ENCODE measurements around the gene CNIH2. TPM values are rescaled to one million over a fixed set of nuclear protein-coding genes. Genes with fewer than 3 reads are reported as not detected.

The CNIH2 gene
- total and polyA plus RNA-seq, 4 donors: 1.1 to 3.4 (median 1.5) TPM

DNA sequence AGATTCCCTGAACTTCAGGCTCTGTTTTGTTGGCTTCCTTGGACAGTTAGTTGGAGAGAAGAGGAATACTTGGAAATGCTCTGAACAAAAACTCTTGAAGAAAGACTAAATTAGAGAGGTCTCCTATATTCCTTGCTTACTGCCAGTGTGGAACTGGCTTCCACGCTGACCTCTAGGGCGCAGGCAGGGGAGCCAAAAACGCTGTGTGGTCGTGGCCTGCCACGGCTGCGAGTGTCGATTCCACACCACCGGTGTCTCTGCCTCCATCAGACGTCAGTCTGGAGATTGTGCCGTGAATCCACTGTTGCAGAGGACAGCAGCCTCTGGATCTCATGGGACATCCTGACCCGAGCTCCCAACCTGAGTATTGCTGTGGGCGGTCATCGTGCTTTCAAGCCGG, 47.0 kb upstream of the CNIH2 start:
- Histone ChIP-seq H3K9me3 (ENCODE audit: control insufficient read depth in 4 of 4, insufficient read depth in 3 of 4, low read length in 3 of 4) (no peaks in the 10 kb centered on the region), H3K36me3 (ENCODE audit: control insufficient read depth in 4 of 4, insufficient read depth in 4 of 4, low read length in 4 of 4) (peaks cover 12 to 59% (median 25%) of the 10 kb centered on the region in 4 donors), H3K27me3 (ENCODE audit: control insufficient read depth in 3 of 3, insufficient read depth in 3 of 3, low read length in 2 of 3) (no peaks in the 10 kb centered on the region), H3K27ac (ENCODE audit: low read depth in 1 of 2, low read length in 1 of 2) (no peak overlapping the region), H3K4me1 (ENCODE audit: control insufficient read depth in 5 of 5, insufficient read depth in 5 of 5, low read length in 5 of 5) (no peaks in the 10 kb centered on the region), H3K9ac (ENCODE audit: insufficient read depth in 1 of 2, low read length in 2 of 2) (no peak overlapping the region), H3K4me3 (no peak overlapping the region)
- 94 to 96% methylated on average over 14 of the region's 14 CpGs for WGBS, 2 donors
- TF ChIP-seq, protein P1, sequence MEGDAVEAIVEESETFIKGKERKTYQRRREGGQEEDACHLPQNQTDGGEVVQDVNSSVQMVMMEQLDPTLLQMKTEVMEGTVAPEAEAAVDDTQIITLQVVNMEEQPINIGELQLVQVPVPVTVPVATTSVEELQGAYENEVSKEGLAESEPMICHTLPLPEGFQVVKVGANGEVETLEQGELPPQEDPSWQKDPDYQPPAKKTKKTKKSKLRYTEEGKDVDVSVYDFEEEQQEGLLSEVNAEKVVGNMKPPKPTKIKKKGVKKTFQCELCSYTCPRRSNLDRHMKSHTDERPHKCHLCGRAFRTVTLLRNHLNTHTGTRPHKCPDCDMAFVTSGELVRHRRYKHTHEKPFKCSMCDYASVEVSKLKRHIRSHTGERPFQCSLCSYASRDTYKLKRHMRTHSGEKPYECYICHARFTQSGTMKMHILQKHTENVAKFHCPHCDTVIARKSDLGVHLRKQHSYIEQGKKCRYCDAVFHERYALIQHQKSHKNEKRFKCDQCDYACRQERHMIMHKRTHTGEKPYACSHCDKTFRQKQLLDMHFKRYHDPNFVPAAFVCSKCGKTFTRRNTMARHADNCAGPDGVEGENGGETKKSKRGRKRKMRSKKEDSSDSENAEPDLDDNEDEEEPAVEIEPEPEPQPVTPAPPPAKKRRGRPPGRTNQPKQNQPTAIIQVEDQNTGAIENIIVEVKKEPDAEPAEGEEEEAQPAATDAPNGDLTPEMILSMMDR (IDR thresholded peaks at IDR 0.05; ENCODE audit: control extremely low read depth, extremely low read depth): no peak
- DNase-seq: no peak
- no peak for ATAC-seq (ENCODE audit: insufficient read depth, low FRiP score)

DNA sequence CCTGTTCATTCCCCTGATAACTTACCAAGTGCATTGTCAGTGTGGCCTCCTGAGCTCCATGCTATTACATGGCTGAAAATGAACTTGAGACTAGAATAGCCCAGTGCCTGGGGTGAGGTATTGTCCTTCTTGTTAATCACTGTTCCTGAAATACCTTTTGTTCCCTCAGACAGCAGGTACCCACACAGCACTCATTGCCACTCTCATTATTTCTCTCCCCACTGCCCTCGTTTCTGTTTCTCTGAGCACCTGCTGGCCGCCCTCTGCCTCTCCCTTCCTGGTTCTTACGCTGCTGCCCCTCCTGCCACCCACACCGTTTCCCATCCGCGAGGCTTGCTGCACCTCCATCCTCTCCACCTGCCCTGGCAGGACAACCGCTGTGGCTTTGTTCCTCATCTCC, 46.4 kb upstream of the CNIH2 start:
- TF ChIP-seq, protein P1 (IDR thresholded peaks at IDR 0.05; ENCODE audit: control extremely low read depth, extremely low read depth): no peak
- Histone ChIP-seq H3K9me3 (ENCODE audit: control insufficient read depth in 4 of 4, insufficient read depth in 3 of 4, low read length in 3 of 4) (no peaks in the 10 kb centered on the region), H3K9ac (ENCODE audit: insufficient read depth in 1 of 2, low read length in 2 of 2) (no peak overlapping the region), H3K27ac (ENCODE audit: low read depth in 1 of 2, low read length in 1 of 2) (no peak overlapping the region), H3K36me3 (ENCODE audit: control insufficient read depth in 4 of 4, insufficient read depth in 4 of 4, low read length in 4 of 4) (peaks cover 12 to 62% (median 24%) of the 10 kb centered on the region in 4 donors), H3K4me3 (no peak overlapping the region), H3K4me1 (ENCODE audit: control insufficient read depth in 5 of 5, insufficient read depth in 5 of 5, low read length in 5 of 5) (no peaks in the 10 kb centered on the region), H3K27me3 (ENCODE audit: control insufficient read depth in 3 of 3, insufficient read depth in 3 of 3, low read length in 2 of 3) (no peaks in the 10 kb centered on the region)
- DNase-seq (no peak), ATAC-seq (ENCODE audit: insufficient read depth, low FRiP score) (no peak)
- 92 to 95% methylated on average over 7 of the region's 7 CpGs for WGBS, 2 donors

DNA sequence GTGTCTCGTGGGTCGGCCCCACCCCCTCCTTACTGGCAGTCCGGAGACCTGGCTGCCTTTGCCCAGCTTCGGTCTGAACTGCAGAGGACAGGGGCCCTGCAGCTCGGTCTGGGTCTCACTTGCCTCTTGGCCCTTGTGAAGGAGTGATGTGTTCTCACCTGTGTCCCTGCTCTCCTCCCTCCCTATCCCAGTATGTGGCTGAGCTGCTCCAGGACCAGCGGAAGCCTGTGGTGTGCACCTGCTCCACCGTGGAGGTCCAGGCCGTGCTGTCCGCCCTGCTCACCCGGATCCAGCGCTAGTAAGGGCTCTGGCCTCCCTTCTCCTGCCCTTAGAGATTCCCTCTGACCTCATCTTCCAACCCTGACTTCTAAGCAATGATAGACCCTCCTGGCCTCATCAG, 45.2 kb upstream of the CNIH2 start:
- Histone ChIP-seq H3K4me1 (ENCODE audit: control insufficient read depth in 5 of 5, insufficient read depth in 5 of 5, low read length in 5 of 5) (no peaks in the 10 kb centered on the region), H3K9me3 (ENCODE audit: control insufficient read depth in 4 of 4, insufficient read depth in 3 of 4, low read length in 3 of 4) (no peaks in the 10 kb centered on the region), H3K9ac (ENCODE audit: insufficient read depth in 1 of 2, low read length in 2 of 2) (no peak overlapping the region), H3K36me3 (ENCODE audit: control insufficient read depth in 4 of 4, insufficient read depth in 4 of 4, low read length in 4 of 4) (peaks cover 12 to 65% (median 22%) of the 10 kb centered on the region in 4 donors), H3K27ac (ENCODE audit: low read depth in 1 of 2, low read length in 1 of 2) (no peak overlapping the region), H3K27me3 (ENCODE audit: control insufficient read depth in 3 of 3, insufficient read depth in 3 of 3, low read length in 2 of 3) (no peaks in the 10 kb centered on the region), H3K4me3 (no peak overlapping the region)
- TF ChIP-seq, protein P1 (IDR thresholded peaks at IDR 0.05; ENCODE audit: control extremely low read depth, extremely low read depth): no peak
- WGBS, 2 donors: 92 to 97% methylated on average over 11 of the region's 11 CpGs
- DNase-seq: no peak
- no peak for ATAC-seq (ENCODE audit: insufficient read depth, low FRiP score)

DNA sequence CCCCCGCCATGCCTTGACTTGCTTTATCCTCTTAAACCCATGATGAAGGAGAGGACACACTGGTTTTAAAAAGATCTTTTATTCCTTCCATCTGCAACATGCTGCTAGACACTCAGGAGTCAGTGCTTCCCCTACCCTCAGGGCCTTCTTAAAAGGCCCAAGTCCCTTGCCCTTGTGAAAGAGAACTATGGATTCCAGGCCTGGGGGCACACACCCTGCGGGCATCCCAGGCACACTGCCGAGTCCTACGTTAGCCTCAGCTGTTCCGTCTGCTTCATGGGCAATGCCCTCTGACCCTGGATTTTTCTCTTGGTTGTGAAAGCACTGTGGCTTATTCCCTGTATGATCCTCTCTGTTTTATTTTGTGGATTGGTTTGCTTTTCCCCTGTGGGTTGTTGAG, 44.7 kb upstream of the CNIH2 start:
- DNase-seq (no peak), ATAC-seq (ENCODE audit: insufficient read depth, low FRiP score) (no peak)
- WGBS, 2 donors: 96 to 98% methylated on average over 5 of the region's 5 CpGs
- H3K27me3 ChIP-seq (ENCODE audit: control insufficient read depth in 3 of 3, insufficient read depth in 3 of 3, low read length in 2 of 3): no peaks in the 10 kb centered on the region
- peaks cover 12 to 63% (median 20%) of the 10 kb centered on the region in 4 donors for H3K36me3 ChIP-seq (ENCODE audit: control insufficient read depth in 4 of 4, insufficient read depth in 4 of 4, low read length in 4 of 4)
- no peak overlapping the region for H3K4me3 ChIP-seq
- no peaks in the 10 kb centered on the region for H3K4me1 ChIP-seq (ENCODE audit: control insufficient read depth in 5 of 5, insufficient read depth in 5 of 5, low read length in 5 of 5)
- TF ChIP-seq, protein P1 (IDR thresholded peaks at IDR 0.05; ENCODE audit: control extremely low read depth, extremely low read depth): no peak
- no peak overlapping the region for H3K9ac ChIP-seq (ENCODE audit: insufficient read depth in 1 of 2, low read length in 2 of 2)
- no peaks in the 10 kb centered on the region for H3K9me3 ChIP-seq (ENCODE audit: control insufficient read depth in 4 of 4, insufficient read depth in 3 of 4, low read length in 3 of 4)
- no peak overlapping the region for H3K27ac ChIP-seq (ENCODE audit: low read depth in 1 of 2, low read length in 1 of 2)
